ENCODE measurements around the gene MMRN1.

DNA sequence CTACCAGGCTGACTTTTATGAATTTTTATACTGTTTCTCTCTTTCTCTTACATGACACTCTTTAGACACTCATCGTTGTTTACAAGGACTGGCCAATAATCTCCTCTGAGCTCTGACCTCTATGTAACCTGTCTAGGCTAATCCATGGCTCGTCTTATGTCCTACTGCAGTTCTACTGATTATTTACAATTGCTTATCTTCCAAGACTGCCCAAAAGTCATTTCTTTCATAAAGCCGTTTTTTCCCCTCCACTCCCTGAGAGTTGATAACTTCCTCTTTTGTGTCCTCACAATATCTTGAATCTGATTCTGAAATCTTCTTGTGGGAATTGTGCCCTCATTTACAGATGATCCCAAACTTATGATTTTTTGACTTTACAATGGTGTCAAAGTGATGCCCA, 39.4 kb upstream of the MMRN1 start:
- no peak for TF ChIP-seq EZH2 (optimal IDR thresholded peaks at IDR 0.05; ENCODE audit: low read depth, low read length)
- TF ChIP-seq, protein P1, sequence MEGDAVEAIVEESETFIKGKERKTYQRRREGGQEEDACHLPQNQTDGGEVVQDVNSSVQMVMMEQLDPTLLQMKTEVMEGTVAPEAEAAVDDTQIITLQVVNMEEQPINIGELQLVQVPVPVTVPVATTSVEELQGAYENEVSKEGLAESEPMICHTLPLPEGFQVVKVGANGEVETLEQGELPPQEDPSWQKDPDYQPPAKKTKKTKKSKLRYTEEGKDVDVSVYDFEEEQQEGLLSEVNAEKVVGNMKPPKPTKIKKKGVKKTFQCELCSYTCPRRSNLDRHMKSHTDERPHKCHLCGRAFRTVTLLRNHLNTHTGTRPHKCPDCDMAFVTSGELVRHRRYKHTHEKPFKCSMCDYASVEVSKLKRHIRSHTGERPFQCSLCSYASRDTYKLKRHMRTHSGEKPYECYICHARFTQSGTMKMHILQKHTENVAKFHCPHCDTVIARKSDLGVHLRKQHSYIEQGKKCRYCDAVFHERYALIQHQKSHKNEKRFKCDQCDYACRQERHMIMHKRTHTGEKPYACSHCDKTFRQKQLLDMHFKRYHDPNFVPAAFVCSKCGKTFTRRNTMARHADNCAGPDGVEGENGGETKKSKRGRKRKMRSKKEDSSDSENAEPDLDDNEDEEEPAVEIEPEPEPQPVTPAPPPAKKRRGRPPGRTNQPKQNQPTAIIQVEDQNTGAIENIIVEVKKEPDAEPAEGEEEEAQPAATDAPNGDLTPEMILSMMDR (IDR thresholded peaks at IDR 0.05; ENCODE audit: low read length), result no peak
- no peak for TF ChIP-seq EZH2phosphoT487 (IDR thresholded peaks at IDR 0.05; ENCODE audit: low read length)

Data from MM.1S (cell line).